ENCODE data around the gene PLXNA4. TPM values are rescaled to one million over a fixed set of nuclear protein-coding genes. Genes with fewer than 3 reads are reported as not detected.

The PLXNA4 gene
- total RNA-seq, 1 experiment from 2014 or later: 0.10 TPM

- in situ Hi-C loops (cut with HindIII; ENCODE audit: low pct_unique_long_range_greater_than_20kb, low sequenced_read_pairs): no loop called here
- no peaks in the 10 kb centered on the region; the same call in 1 of the 2 replicates for H3K27me3 ChIP-seq (ENCODE audit: control insufficient read depth, insufficient read depth, low read length)
- TF ChIP-seq SIN3A (IDR thresholded peaks at IDR 0.05; ENCODE audit: borderline replicate concordance, insufficient read depth, low read depth, low read length): no peak
- no peak for TF ChIP-seq POLR2AphosphoS5 (IDR thresholded peaks at IDR 0.05; ENCODE audit: low read depth, low read length)
- TF ChIP-seq TCF7L2 (IDR thresholded peaks at IDR 0.05; ENCODE audit: low read depth, low read length): no peak
- no peak for TF ChIP-seq CTCF (IDR thresholded peaks at IDR 0.05)
- no peak for TF ChIP-seq REST (IDR thresholded peaks at IDR 0.05; ENCODE audit: insufficient read depth in 1 of 2, low read depth in 2 of 2, low read length in 1 of 2)
- no peaks in the 10 kb centered on the region for H3K9me3 ChIP-seq (ENCODE audit: control insufficient read depth, insufficient read depth, low read depth, low read length)
- no peaks in the 10 kb centered on the region for H3K36me3 ChIP-seq (ENCODE audit: control insufficient read depth, insufficient read depth, low read length)
- intact Hi-C loops (cut with micrococcal nuclease; ENCODE audit: unreplicated experiment): no loop called here
- no peak for DNase-seq (ENCODE audit: low read depth, low spot score)
- no TSS peak for BruUV-seq (replicated peaks)
- CTCF ChIA-PET: no interaction called here
- no peaks in the 10 kb centered on the region for H3K4me1 ChIP-seq (ENCODE audit: control insufficient read depth, insufficient read depth, low read length)
- ATAC-seq: no peak
- POLR2A ChIA-PET: no interaction called here
- H3K4me3 ChIP-seq (ENCODE audit: low read depth in 2 of 2, low read length in 2 of 2): no peak overlapping the region
- no peak overlapping the region for H3K27ac ChIP-seq (ENCODE audit: low read length)
These were observed 498.1 kb downstream of the PLXNA4 start for GRCh38 chr7:132077971-132078685.

- no peak overlapping the region for H3K4me3 ChIP-seq (ENCODE audit: low read depth in 2 of 2, low read length in 2 of 2)
- ChIA-PET CTCF (no interaction called here), POLR2A (no interaction called here)
- no peaks in the 10 kb centered on the region for H3K9me3 ChIP-seq (ENCODE audit: control insufficient read depth, insufficient read depth, low read depth, low read length)
- no peaks in the 10 kb centered on the region for H3K4me1 ChIP-seq (ENCODE audit: control insufficient read depth, insufficient read depth, low read length)
- in situ Hi-C loops (cut with HindIII; ENCODE audit: low pct_unique_long_range_greater_than_20kb, low sequenced_read_pairs): no loop called here
- H3K27ac ChIP-seq (ENCODE audit: low read length): no peak overlapping the region
- intact Hi-C loops (cut with micrococcal nuclease; ENCODE audit: unreplicated experiment): no loop called here
- BruUV-seq (replicated peaks): no TSS peak
- H3K36me3 ChIP-seq (ENCODE audit: control insufficient read depth, insufficient read depth, low read length): no peaks in the 10 kb centered on the region
- ATAC-seq (no peak), DNase-seq (ENCODE audit: low read depth, low spot score) (no peak)
- no peaks in the 10 kb centered on the region; the same call in 1 of the 2 replicates for H3K27me3 ChIP-seq (ENCODE audit: control insufficient read depth, insufficient read depth, low read length)
- no peak for TF ChIP-seq REST (IDR thresholded peaks at IDR 0.05; ENCODE audit: insufficient read depth in 1 of 2, low read depth in 2 of 2, low read length in 1 of 2)
These were observed 499.8 kb downstream of the PLXNA4 start for GRCh38 chr7:132076301-132077035.

Measured in Panc1 (cell line).